Activated naive CD8-positive, alpha-beta T cell treated with anti-CD3 and anti-CD28 coated beads for 36 hours (primary cell): ENCODE measurements around the gene PACS1. TPM values are rescaled to one million over a fixed set of nuclear protein-coding genes. Genes with fewer than 3 reads are reported as not detected.

Experiments
- DNase-seq: peaks from one replicate; pipeline ENCODE4 v3.0.0; 2021
- H3K27ac Mint-ChIP-seq: one replicate; pipeline ENCODE4 v1.8.0; 2022; ENCODE audit warnings: mild to moderate bottlenecking, moderate library complexity, mixed read lengths
- H3K27me3 Mint-ChIP-seq: one replicate; pipeline ENCODE4 v1.8.0; 2022; ENCODE audit warnings: mild to moderate bottlenecking, mixed read lengths
- H3K36me3 Mint-ChIP-seq: one replicate; pipeline ENCODE4 v1.8.0; 2021; ENCODE audit warnings: mild to moderate bottlenecking, mixed read lengths
- H3K4me1 Mint-ChIP-seq: one replicate; pipeline ENCODE4 v1.8.0; 2021; ENCODE audit warnings: mixed read lengths
- H3K4me3 Mint-ChIP-seq: one replicate; pipeline ENCODE4 v1.8.0; 2022; ENCODE audit warnings: mild to moderate bottlenecking, moderate library complexity, mixed read lengths
- H3K9me3 Mint-ChIP-seq: one replicate; pipeline ENCODE4 v1.8.0; 2022; ENCODE audit warnings: mixed read lengths
- total RNA-seq, 2 experiments: library from RNA; stranded (reverse); gene quantifications; one replicate each; pipeline ENCODE4 v1.2.3, GENCODE V29; 2021

The PACS1 gene
- total RNA-seq, 2 experiments from 2014 or later = 58.4 to 61.4 TPM

GRCh38 chr11:66150725-66151124 lies 80.7 kb downstream of the PACS1 start:
- no peak for DNase-seq
- no peak overlapping the region for H3K27ac Mint-ChIP-seq
- H3K4me1 Mint-ChIP-seq = peaks cover 39% of the 10 kb centered on the region
- no peaks in the 10 kb centered on the region for H3K27me3 Mint-ChIP-seq
- no peak overlapping the region for H3K4me3 Mint-ChIP-seq
- H3K9me3 Mint-ChIP-seq = peaks cover 8% of the 10 kb centered on the region
- H3K36me3 Mint-ChIP-seq = peaks cover 22% of the 10 kb centered on the region

- Mint-ChIP-seq H3K9me3 (peaks cover 7% of the 10 kb centered on the region), H3K27me3 (no peaks in the 10 kb centered on the region), H3K27ac (no peak overlapping the region), H3K4me3 (no peak overlapping the region), H3K36me3 (peaks cover 20% of the 10 kb centered on the region), H3K4me1 (peaks cover 37% of the 10 kb centered on the region)
- no peak for DNase-seq
Measured at GRCh38 chr11:66151273-66151672, 81.2 kb downstream of the PACS1 start.

GRCh38 chr11:66154109-66154508 lies 84.0 kb downstream of the PACS1 start:
- no peak for DNase-seq
- Mint-ChIP-seq H3K36me3 (peaks cover 14% of the 10 kb centered on the region), H3K4me1 (peaks cover 49% of the 10 kb centered on the region), H3K27me3 (no peaks in the 10 kb centered on the region), H3K27ac (no peak overlapping the region), H3K9me3 (peaks cover 5% of the 10 kb centered on the region), H3K4me3 (no peak overlapping the region)

- H3K4me3 Mint-ChIP-seq = no peak overlapping the region
- peaks cover 48% of the 10 kb centered on the region for H3K4me1 Mint-ChIP-seq
- H3K27me3 Mint-ChIP-seq = no peaks in the 10 kb centered on the region
Measured at GRCh38 chr11:66155387-66156073, 85.5 kb downstream of the PACS1 start.

GRCh38 chr11:66157182-66157864 lies 87.3 kb downstream of the PACS1 start:
- Mint-ChIP-seq H3K36me3 (peaks cover 7% of the 10 kb centered on the region), H3K27me3 (no peaks in the 10 kb centered on the region), H3K4me3 (no peak overlapping the region), H3K4me1 (peaks cover 51% of the 10 kb centered on the region), H3K9me3 (peaks cover 1% of the 10 kb centered on the region), H3K27ac (peak overlapping the region; percentile 71)
- no peak for DNase-seq

More at GRCh38 chr11:66155387-66156073, 85.5 kb downstream of the PACS1 start:
- no peak for DNase-seq
- Mint-ChIP-seq H3K36me3 (peaks cover 14% of the 10 kb centered on the region), H3K9me3 (peaks cover 5% of the 10 kb centered on the region), H3K27ac (no peak overlapping the region)

- no peaks in the 10 kb centered on the region for H3K9me3 Mint-ChIP-seq
- H3K4me1 Mint-ChIP-seq = peaks cover 51% of the 10 kb centered on the region
- peaks cover 2% of the 10 kb centered on the region for H3K36me3 Mint-ChIP-seq
- H3K27me3 Mint-ChIP-seq = no peaks in the 10 kb centered on the region
- H3K27ac Mint-ChIP-seq = no peak overlapping the region
- no peak for DNase-seq
- no peak overlapping the region for H3K4me3 Mint-ChIP-seq
Measured at GRCh38 chr11:66158156-66158555, 88.1 kb downstream of the PACS1 start.

GRCh38 chr11:66159324-66159984 lies 89.4 kb downstream of the PACS1 start:
- no peak for DNase-seq
- H3K27ac Mint-ChIP-seq = no peak overlapping the region
- no peaks in the 10 kb centered on the region for H3K27me3 Mint-ChIP-seq
- no peaks in the 10 kb centered on the region for H3K9me3 Mint-ChIP-seq
- peaks cover 2% of the 10 kb centered on the region for H3K36me3 Mint-ChIP-seq
- no peak overlapping the region for H3K4me3 Mint-ChIP-seq
- peaks cover 59% of the 10 kb centered on the region for H3K4me1 Mint-ChIP-seq

GRCh38 chr11:66160709-66161108 lies 90.6 kb downstream of the PACS1 start:
- no peak for DNase-seq
- H3K27me3 Mint-ChIP-seq = no peaks in the 10 kb centered on the region
- H3K36me3 Mint-ChIP-seq = peaks cover 4% of the 10 kb centered on the region
- H3K27ac Mint-ChIP-seq = peak overlapping the region; percentile 49
- no peaks in the 10 kb centered on the region for H3K9me3 Mint-ChIP-seq
- H3K4me1 Mint-ChIP-seq = peaks cover 60% of the 10 kb centered on the region
- no peak overlapping the region for H3K4me3 Mint-ChIP-seq

- Mint-ChIP-seq H3K27ac (no peak overlapping the region), H3K4me1 (peaks cover 37% of the 10 kb centered on the region), H3K9me3 (no peaks in the 10 kb centered on the region), H3K4me3 (no peak overlapping the region), H3K36me3 (peaks cover 9% of the 10 kb centered on the region), H3K27me3 (no peaks in the 10 kb centered on the region)
- no peak for DNase-seq
Measured at GRCh38 chr11:66168289-66168688, 98.2 kb downstream of the PACS1 start.

- Mint-ChIP-seq H3K4me1 (peaks cover 27% of the 10 kb centered on the region), H3K9me3 (no peaks in the 10 kb centered on the region), H3K27ac (no peak overlapping the region), H3K36me3 (peaks cover 4% of the 10 kb centered on the region), H3K4me3 (no peak overlapping the region), H3K27me3 (no peaks in the 10 kb centered on the region)
- peak; percentile 16 for DNase-seq
Measured at GRCh38 chr11:66172146-66172545, 102.1 kb downstream of the PACS1 start.

GRCh38 chr11:66176650-66177049 lies 106.6 kb downstream of the PACS1 start:
- peaks cover 36% of the 10 kb centered on the region for H3K4me1 Mint-ChIP-seq
- H3K4me3 Mint-ChIP-seq = no peak overlapping the region
- H3K9me3 Mint-ChIP-seq = no peaks in the 10 kb centered on the region
- DNase-seq = no peak
- no peak overlapping the region for H3K27ac Mint-ChIP-seq
- H3K27me3 Mint-ChIP-seq = no peaks in the 10 kb centered on the region
- peaks cover 11% of the 10 kb centered on the region for H3K36me3 Mint-ChIP-seq

- H3K4me1 Mint-ChIP-seq = peaks cover 39% of the 10 kb centered on the region
- H3K27me3 Mint-ChIP-seq = no peaks in the 10 kb centered on the region
- no peak for DNase-seq
- peaks cover 9% of the 10 kb centered on the region for H3K36me3 Mint-ChIP-seq
- no peak overlapping the region for H3K4me3 Mint-ChIP-seq
- no peak overlapping the region for H3K27ac Mint-ChIP-seq
- H3K9me3 Mint-ChIP-seq = no peaks in the 10 kb centered on the region
Measured at GRCh38 chr11:66178183-66178582, 108.1 kb downstream of the PACS1 start.

- H3K9me3 Mint-ChIP-seq = no peaks in the 10 kb centered on the region
- DNase-seq = no peak
- H3K4me1 Mint-ChIP-seq = peaks cover 45% of the 10 kb centered on the region
- H3K36me3 Mint-ChIP-seq = peaks cover 9% of the 10 kb centered on the region
- H3K4me3 Mint-ChIP-seq = no peak overlapping the region
- H3K27me3 Mint-ChIP-seq = no peaks in the 10 kb centered on the region
- no peak overlapping the region for H3K27ac Mint-ChIP-seq
Measured at GRCh38 chr11:66178871-66179270, 108.8 kb downstream of the PACS1 start.

GRCh38 chr11:66181632-66182315 lies 111.7 kb downstream of the PACS1 start:
- peaks cover 11% of the 10 kb centered on the region for H3K36me3 Mint-ChIP-seq
- no peak for DNase-seq
- no peak overlapping the region for H3K27ac Mint-ChIP-seq
- H3K27me3 Mint-ChIP-seq = no peaks in the 10 kb centered on the region
- H3K4me3 Mint-ChIP-seq = no peak overlapping the region
- H3K4me1 Mint-ChIP-seq = peaks cover 50% of the 10 kb centered on the region
- H3K9me3 Mint-ChIP-seq = no peaks in the 10 kb centered on the region

GRCh38 chr11:66183494-66184048 lies 113.5 kb downstream of the PACS1 start:
- H3K27me3 Mint-ChIP-seq = no peaks in the 10 kb centered on the region
- H3K4me3 Mint-ChIP-seq = no peak overlapping the region
- peaks cover 15% of the 10 kb centered on the region for H3K36me3 Mint-ChIP-seq
- H3K4me1 Mint-ChIP-seq = peaks cover 57% of the 10 kb centered on the region
- peaks cover 2% of the 10 kb centered on the region for H3K9me3 Mint-ChIP-seq
- no peak overlapping the region for H3K27ac Mint-ChIP-seq
- no peak for DNase-seq
